Endothelial cell (in vitro differentiated cells): Measurements from ENCODE around the gene LAMA2. TPM values are rescaled to one million over a fixed set of nuclear protein-coding genes. Genes with fewer than 3 reads are reported as not detected.

Experiments used
- DNase-seq: peaks from one replicate; pipeline ENCODE4 v3.0.0; 2021; ENCODE audit warnings: low spot score
- H3K27ac Mint-ChIP-seq: one replicate; pipeline ENCODE4 v1.8.0; 2021; ENCODE audit warnings: mixed read lengths, inconsistent platforms; ENCODE audit not compliant: unreplicated experiment
- H3K27me3 Mint-ChIP-seq: one replicate; pipeline ENCODE4 v1.8.0; 2021; ENCODE audit warnings: mild to moderate bottlenecking, moderate library complexity, mixed read lengths, inconsistent platforms; ENCODE audit not compliant: unreplicated experiment
- H3K36me3 Mint-ChIP-seq: one replicate; pipeline ENCODE4 v1.8.0; 2021; ENCODE audit warnings: mild to moderate bottlenecking, low read depth, mixed read lengths, inconsistent platforms; ENCODE audit not compliant: unreplicated experiment
- H3K4me1 Mint-ChIP-seq: one replicate; pipeline ENCODE4 v1.8.0; 2021; ENCODE audit warnings: mild to moderate bottlenecking, mixed read lengths, inconsistent platforms; ENCODE audit not compliant: unreplicated experiment
- H3K4me3 Mint-ChIP-seq: one replicate; pipeline ENCODE4 v1.8.0; 2021; ENCODE audit warnings: mild to moderate bottlenecking, mixed read lengths, inconsistent platforms; ENCODE audit not compliant: unreplicated experiment
- H3K9me3 Mint-ChIP-seq: one replicate; pipeline ENCODE4 v1.8.0; 2021; ENCODE audit warnings: mixed read lengths, inconsistent platforms; ENCODE audit not compliant: unreplicated experiment
- CTCF ChIP-seq: fragments of 200-600 bp; sonication (generic); IDR thresholded peaks from one replicate; pipeline ENCODE4 v1.5.0; 2021; ENCODE audit warnings: antibody characterized with exemption; ENCODE audit not compliant: unreplicated experiment
- total RNA-seq: library from RNA; stranded (reverse); fragmentation: NEBNext Ultra II Directional; extraction: Animal tissue kit (Norgen Biotek cat#: 25700); gene quantifications from one replicate; pipeline ENCODE4 v1.2.1, GENCODE V29; 2021; ENCODE audit not compliant: unreplicated experiment

The LAMA2 gene
- total RNA-seq, 1 donor from 2014 or later = 2.0 TPM

GRCh38 chr6:128929869-128930268, 46.9 kb downstream of the LAMA2 start:
- no peaks in the 10 kb centered on the region for H3K36me3 Mint-ChIP-seq
- no peak overlapping the region for H3K4me3 Mint-ChIP-seq
- H3K27me3 Mint-ChIP-seq = no peaks in the 10 kb centered on the region
- no peaks in the 10 kb centered on the region for H3K4me1 Mint-ChIP-seq
- no peak for DNase-seq
- no peak overlapping the region for H3K27ac Mint-ChIP-seq
- no peaks in the 10 kb centered on the region for H3K9me3 Mint-ChIP-seq
- TF ChIP-seq CTCF = no peak

DNA sequence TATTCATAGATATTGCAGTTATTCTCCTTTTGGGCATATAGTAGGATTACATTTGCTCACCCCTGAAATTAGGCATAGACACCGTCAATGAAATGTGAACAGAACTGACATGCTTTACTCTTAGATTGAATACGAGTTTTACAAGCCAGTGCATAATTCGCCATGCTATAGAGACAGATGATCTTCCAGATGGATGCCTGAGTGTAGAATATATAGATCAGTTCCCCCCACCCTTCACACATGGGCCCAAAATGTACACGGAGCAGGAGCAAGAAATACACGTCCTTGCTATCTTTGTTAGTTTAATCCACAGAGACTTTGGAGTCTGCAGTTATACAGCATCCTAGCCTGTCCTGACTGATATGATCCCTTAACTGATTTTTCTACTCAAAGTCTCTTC, 47.4 kb downstream of the LAMA2 start:
- H3K4me3 Mint-ChIP-seq = no peak overlapping the region
- H3K4me1 Mint-ChIP-seq = no peaks in the 10 kb centered on the region
- no peaks in the 10 kb centered on the region for H3K27me3 Mint-ChIP-seq
- H3K27ac Mint-ChIP-seq = no peak overlapping the region
- H3K9me3 Mint-ChIP-seq = no peaks in the 10 kb centered on the region
- H3K36me3 Mint-ChIP-seq = no peaks in the 10 kb centered on the region
- no peak for DNase-seq
- no peak for TF ChIP-seq CTCF

DNA sequence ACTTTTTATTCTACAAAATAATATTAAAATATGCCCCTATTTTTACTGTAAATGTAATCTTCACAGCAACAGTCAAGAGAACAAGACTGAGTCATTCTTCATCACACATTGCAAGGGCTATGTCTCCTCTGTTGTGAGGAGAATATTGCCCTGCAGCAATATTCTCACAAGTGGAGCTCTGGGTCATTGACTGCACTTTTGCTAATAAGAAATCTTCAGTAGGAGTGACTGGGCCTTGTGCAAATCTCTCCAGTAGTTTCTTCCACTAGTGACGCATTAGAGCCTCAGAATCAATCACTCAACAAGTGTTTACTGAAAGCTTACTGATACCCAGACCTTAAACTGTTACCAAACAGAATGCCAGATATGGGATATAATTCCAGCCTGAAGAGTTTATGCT, 49.1 kb downstream of the LAMA2 start:
- no peaks in the 10 kb centered on the region for H3K4me1 Mint-ChIP-seq
- no peak for TF ChIP-seq CTCF
- peaks cover 2% of the 10 kb centered on the region for H3K27me3 Mint-ChIP-seq
- H3K4me3 Mint-ChIP-seq = no peak overlapping the region
- H3K36me3 Mint-ChIP-seq = no peaks in the 10 kb centered on the region
- no peaks in the 10 kb centered on the region for H3K9me3 Mint-ChIP-seq
- DNase-seq = no peak
- no peak overlapping the region for H3K27ac Mint-ChIP-seq

GRCh38 chr6:128950864-128951263, 67.9 kb downstream of the LAMA2 start:
- Mint-ChIP-seq H3K27me3 (no peaks in the 10 kb centered on the region), H3K4me1 (no peaks in the 10 kb centered on the region), H3K27ac (no peak overlapping the region), H3K36me3 (no peaks in the 10 kb centered on the region), H3K4me3 (no peak overlapping the region), H3K9me3 (no peaks in the 10 kb centered on the region)
- no peak for DNase-seq
- TF ChIP-seq CTCF = no peak

GRCh38 chr6:128952902-128953301, 70.0 kb downstream of the LAMA2 start:
- H3K4me3 Mint-ChIP-seq = no peak overlapping the region
- DNase-seq = no peak
- no peaks in the 10 kb centered on the region for H3K4me1 Mint-ChIP-seq

More at GRCh38 chr6:128952902-128953301, 70.0 kb downstream of the LAMA2 start:
- no peak for TF ChIP-seq CTCF
- H3K27me3 Mint-ChIP-seq = no peaks in the 10 kb centered on the region
- H3K9me3 Mint-ChIP-seq = no peaks in the 10 kb centered on the region
- H3K27ac Mint-ChIP-seq = no peak overlapping the region
- H3K36me3 Mint-ChIP-seq = no peaks in the 10 kb centered on the region
